Stimulated activated naive CD4-positive, alpha-beta T cell (primary cell): Measurements from ENCODE around the gene GHRHR.
A peak's percentile ranks its signal among the peaks of the same experiment; 100 is the strongest.

Experiments
- DNase-seq, 6 experiments: peaks; one replicate each; lab custom pipeline; 2025; lab: John Stamatoyannopoulos, UW

GHRHR gene

DNA sequence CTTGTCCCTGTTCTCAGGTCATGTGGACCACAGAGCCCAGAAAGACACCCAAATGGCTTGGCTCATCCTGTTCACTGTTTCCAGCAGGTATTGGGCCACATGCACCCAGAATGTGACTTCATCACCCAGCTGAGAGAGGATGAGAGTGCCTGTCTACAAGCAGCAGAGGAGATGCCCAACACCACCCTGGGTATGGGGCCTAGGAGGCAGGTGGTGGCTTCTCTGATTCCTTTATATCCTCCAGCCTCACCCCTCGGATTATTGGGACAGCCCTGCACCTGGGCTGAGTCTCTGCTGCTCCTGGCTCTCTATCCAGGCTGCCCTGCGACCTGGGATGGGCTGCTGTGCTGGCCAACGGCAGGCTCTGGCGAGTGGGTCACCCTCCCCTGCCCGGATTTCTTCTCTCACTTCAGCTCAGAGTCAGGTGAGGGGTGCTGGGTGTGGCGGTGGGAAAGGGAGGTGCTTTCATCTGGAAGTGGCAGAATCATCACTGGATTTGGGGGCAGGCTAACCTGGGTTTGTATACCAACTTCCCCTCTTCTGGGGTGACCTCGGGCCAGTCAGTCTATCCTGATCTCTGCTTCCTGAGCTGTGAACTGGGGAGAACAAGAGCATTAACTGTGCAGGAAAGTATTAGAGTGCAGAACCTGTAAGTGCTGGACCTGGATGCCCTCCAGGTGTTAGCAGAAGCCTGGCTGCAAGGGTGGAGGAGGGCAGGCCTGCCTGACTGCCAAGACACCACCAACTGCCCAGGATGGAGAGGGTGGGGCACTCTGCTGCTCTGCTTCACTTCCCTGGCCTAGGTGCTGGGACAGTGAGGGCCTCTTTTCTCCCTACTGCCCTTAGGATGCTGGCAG lies 5.2 kb downstream of the GHRHR start:
- DNase-seq: no peak

DNA sequence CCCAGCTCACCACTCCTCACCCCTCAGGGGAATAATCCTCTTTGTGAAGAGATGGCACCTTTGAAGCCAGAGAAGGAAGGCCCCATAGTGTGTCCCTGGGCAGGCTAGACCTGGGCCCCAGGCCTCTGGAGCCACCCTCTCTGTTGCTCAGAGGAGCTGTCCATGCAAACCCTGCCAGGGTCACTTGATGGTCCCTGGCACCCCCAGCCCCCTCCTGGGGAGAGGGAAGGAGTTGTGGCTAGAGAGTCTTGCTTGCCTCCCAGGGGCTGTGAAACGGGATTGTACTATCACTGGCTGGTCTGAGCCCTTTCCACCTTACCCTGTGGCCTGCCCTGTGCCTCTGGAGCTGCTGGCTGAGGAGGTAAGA lies 5.8 kb downstream of the GHRHR start:
- DNase-seq: no peak

DNA sequence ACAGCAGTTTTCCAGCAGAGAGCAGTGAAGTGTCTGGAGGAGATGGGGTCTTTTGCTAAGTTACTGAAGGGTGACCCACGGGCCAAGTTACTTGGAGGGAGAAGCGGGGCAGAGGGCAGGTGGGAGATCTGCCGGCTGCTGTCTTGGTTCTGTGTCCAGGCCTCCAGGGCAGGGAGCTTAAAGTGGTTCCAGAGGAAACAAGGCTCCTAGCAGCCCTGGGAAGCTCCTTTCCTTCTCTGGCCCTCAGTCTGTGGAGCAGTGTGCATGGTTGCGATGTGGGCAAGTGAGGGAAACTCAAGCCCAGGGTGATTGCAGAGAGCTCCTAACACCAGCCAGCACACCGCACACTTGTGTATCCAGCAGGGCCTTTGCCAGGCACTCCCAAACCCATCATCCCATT lies 6.3 kb downstream of the GHRHR start:
- no peak for DNase-seq

DNA sequence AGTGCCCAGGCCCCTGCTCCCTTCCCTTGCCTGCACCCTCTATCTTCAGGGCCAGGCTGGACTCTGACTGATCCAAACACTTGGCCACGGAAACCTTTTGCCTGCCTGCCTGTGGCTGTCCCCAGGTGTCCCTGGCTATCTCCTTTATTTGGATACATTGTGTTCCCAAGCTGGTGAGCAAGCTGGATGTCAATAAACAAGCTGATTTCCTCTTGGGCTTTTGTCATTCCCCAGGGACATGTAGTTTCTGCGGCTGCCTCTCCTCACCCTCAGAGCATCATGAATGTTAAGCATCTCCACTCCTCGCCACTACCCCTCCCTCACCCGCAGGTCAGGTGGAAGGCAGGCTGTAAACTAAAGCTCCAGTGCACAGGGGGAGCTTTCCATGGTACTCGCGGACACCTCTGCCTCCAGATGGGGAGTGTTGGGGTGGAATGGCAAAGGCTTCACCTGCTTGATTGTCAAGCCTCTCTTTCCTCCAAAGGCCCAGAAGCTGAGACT lies 6.9 kb downstream of the GHRHR start:
- DNase-seq: no peak

DNA sequence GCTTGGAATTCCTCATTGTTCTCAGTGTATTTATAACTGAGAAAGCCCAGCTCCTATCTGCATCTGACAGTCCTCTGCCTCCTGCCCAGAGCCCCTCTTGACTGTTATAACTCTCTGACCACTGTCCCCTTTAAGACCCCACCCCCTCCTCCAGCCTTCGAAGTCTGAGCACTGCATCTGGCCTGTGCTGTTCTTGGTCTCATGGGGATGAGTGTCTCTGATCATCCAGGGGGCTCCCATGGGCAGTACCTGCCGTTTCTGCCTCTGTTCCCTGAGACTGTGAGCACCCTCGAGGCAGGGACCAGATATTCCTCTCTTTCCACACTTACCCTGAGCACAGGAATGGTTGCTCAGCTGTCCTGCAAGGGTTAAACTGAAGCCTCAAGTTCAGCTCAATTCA lies 7.7 kb downstream of the GHRHR start:
- DNase-seq: no peak

DNA sequence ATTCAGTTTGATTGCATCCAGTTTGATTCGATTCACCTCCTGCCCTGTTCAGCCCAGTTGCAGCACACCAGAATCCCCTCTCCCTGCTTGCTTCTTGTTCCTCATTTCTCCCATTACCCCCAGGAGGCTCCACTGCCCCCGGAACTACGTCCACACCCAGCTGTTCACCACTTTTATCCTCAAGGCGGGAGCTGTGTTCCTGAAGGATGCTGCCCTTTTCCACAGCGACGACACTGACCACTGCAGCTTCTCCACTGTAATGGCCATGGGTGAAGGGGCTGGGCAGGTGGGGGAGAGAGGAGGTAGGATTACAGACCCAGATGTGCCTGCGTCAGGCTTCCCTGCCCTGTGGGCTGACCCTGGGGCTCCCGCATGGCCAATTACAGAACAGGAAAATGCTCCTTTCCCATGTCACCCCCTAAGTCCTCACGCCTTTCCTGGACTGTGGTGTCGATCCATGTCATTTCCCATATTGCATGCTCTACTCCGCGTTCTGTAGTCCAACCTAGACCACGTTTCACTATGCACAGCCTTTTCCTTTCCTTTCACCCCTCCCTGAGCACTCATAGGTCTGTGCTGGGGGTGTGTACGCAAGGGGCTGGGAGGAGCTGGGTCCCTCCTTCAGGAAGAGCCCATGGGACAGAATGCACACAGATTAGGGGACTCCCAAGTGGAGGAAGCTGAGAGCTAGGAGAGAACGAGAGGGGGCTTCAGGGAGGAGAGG lies 8.2 kb downstream of the GHRHR start:
- DNase-seq: no peak

DNA sequence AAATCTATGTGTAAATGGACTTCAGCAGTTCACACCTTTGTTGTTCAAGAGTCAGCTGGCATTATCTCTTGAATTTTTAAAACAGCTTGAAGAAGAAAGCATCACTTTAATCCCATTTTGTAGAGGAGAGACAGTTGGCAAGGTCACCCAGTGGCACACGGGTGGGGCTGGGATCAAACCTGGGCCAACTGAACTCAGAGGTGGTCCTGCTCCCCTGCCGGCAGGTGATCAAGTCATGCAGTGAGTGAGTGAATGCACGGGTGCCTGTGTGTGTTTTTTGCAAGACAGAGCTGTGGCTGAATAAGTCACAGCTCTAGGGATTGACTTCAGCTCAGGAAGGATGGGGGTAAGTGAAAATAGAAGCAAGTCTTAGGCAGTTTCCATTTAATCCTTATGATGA lies 9.5 kb downstream of the GHRHR start:
- DNase-seq: no peak

DNA sequence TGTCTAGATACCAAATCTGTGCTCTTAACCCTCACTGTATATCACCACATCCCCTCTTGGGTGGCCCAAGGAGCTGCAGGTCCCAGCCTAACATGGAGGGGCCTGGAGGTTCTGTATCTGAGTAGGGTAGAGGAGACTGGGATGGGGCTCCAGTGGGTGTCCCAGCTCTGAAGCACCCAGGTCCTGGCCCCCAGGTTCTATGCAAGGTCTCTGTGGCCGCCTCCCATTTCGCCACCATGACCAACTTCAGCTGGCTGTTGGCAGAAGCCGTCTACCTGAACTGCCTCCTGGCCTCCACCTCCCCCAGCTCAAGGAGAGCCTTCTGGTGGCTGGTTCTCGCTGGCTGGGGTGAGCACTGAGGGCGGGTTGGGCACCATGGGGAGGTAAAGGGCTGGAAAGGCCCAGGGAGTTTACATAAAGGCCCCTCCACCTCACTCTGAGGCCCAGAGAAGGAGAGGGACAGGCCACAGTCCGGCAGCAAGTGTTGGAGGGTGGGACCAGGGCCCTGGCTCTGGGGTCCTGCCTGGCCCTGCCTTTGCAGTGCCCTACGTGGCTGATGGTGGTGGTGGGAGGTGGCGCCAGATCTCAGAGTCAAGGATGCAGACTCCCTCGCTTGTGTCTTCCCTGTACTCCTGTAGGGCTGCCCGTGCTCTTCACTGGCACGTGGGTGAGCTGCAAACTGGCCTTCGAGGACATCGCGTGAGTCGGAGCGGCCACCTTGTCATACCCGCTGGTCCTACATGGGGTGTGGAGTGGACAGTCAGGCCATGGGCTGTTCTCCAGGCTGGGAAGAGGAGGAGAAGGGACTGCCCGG lies 10.2 kb downstream of the GHRHR start:
- no peak for DNase-seq

DNA sequence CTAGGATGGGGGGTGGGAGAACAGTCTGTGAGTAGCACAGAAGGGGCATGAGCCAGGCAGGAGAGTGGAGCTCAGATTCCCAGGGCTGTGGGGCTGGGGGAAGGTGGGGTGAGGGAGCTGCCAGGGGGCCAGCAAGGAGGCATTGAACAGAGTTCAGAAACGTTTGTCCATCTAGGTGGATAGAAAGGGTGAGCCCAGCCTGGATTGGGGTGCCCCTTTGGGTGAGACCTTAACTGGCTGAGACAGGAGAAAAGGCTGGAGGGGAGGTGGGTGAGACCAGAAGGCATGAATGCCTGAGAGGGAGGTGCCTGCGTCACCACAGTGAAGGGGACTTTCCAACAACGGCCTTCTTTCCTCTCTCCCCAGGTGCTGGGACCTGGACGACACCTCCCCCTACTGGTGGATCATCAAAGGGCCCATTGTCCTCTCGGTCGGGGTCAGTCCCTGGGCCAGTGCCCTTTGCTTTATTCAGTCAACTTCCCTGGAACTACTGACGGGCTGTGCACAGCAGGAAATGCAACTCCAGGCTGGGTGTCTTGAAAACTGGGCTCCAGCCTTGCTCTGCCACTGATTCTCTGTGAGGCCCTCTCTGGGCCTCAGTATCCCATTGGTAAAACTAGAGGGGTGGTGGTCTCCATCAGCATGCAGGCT lies 11.0 kb downstream of the GHRHR start:
- DNase-seq: no peak

DNA sequence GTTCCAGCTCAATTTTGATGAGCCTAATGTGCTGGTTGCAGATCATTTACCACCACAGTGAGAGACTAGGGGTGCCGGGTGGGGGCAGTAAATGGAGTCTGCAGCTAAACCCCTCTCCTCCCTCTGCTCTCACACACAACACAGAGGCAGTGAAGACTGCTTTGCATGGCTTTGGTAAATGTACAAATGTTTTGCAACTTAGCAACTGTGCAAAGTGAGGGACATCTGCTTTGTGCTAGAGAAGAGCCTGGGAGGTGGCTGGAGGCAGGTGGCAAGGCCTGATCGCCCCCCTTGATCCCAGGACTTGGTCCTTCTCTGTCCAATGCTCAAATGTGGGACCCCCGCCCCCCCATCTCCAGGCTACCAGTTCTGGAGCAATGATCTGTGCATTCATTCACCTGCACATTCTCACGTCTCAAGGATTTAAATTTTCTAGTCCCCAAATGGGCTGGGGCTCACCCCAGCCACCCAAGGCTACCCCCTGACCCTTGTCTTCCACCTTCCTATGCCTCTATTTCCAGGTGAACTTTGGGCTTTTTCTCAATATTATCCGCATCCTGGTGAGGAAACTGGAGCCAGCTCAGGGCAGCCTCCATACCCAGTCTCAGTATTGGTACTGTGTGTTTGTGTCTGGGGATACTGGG lies 11.6 kb downstream of the GHRHR start:
- DNase-seq: no peak

DNA sequence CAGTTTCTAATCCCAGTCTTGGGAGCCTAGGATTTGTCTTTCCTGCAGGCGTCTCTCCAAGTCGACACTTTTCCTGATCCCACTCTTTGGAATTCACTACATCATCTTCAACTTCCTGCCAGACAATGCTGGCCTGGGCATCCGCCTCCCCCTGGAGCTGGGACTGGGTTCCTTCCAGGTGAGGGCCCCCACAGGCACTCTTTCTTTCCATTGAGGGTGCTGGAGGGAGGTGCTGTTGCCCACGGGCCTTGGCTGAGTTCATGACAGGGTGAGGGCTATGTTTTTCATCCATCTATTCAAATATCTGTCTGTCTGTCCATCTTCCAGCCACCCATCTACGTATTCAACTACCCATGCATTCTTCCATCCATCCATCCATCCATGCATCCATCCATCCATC lies 12.6 kb downstream of the GHRHR start:
- DNase-seq: no peak

DNA sequence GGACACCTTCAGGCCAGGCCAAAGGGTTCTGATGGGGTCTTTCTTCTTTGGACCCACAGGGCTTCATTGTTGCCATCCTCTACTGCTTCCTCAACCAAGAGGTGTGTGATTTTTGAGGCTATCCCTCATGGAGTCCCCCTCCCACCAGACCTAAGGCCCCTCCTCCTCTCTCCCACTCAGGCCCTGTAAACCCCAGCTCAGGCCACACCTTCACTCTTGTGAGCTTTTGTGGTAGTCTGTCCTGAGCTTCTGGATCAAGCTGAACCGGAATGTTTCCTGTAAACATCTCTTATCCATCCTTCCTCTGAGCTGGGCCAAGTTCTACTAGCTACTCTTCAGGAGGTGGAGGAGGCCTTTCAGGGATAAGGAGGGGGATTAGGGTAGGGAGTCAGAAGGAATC lies 13.5 kb downstream of the GHRHR start:
- DNase-seq: no peak

DNA sequence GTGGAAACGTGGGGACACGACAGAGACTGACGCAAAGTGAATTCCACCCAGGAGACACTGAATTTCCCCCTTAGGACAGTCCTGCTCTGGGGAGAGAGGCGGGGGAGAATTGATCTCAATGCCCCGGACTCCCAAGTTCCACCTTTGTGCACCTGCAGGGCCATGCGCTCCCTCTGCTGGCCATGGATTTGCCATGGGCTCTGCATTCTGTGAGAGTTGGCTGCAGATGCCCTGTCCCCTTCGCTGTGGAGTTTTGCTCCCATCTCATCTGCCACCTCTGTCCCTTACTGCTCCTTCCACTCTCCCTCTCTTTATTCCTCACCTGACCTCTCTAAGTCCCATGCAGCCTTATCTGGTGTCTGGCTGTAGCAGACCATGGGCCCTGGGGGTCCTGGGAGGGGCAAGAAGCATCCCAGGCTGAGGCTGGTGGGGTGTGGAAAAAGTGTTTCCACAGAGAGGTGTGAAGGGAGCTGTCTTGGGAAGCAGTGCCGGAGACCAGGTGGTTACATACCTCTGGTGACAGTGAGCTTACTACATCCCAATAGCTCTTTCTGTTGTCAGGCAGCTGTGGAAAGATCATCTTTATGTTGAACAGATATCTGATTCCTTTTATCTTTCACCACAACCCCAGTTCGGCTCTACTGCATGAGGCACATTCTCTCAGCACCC lies 14.3 kb downstream of the GHRHR start:
- DNase-seq: no peak

DNA sequence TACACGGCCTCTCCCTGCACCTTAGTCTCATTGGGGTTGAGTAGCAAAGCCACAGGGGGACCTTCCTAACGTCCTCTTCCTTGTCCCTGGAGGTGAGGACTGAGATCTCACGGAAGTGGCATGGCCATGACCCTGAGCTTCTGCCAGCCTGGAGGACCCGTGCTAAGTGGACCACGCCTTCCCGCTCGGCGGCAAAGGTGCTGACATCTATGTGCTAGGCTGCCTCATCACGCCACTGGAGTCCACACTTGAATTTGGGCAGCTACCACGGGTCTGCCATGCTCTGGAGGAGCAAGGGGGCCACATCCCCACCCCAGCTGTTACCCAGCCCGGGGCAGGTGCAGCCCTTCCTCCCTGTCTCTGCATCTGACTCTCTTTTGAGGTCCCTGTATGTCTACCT lies 15.3 kb downstream of the GHRHR start:
- DNase-seq: no peak

DNA sequence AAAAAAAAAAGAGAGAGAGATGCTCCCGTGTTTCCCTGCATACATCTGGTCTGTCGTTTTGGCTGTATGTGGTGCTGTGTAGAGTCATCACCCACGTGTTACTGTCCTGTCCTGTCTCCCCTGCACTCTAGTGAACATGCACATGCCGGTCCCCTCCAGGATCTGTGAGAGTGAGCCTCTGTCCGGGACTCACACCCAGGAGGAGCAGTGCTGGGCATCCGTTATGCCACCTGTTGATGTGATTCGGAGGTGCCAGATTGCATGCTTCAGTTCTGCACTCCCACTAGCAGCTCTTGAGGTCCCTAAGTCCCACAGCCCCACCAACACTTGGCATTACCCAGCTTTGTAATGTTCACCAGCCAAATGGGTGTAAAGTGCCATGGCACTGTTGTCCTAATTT lies 16.4 kb downstream of the GHRHR start:
- DNase-seq: no peak

DNA sequence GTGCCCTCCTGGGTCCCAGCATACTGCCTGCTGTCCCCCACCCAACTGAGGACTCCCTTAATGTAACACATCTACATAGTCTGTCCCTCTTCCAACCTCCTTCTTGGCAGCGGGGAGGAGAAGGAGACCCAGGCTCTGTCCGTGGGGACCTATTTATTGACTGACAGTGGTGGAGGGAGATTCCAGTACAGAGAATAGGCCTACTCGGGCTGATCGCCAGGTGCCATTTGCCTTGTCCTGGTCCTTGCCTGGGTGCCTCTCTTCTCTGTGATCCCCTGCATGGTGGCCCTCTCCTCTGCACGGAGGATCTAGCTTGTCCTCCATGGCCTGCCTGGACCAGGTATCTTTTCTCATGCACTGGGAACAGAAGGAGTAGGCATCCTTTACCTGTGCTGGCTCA lies 17.0 kb downstream of the GHRHR start:
- DNase-seq: no peak

DNA sequence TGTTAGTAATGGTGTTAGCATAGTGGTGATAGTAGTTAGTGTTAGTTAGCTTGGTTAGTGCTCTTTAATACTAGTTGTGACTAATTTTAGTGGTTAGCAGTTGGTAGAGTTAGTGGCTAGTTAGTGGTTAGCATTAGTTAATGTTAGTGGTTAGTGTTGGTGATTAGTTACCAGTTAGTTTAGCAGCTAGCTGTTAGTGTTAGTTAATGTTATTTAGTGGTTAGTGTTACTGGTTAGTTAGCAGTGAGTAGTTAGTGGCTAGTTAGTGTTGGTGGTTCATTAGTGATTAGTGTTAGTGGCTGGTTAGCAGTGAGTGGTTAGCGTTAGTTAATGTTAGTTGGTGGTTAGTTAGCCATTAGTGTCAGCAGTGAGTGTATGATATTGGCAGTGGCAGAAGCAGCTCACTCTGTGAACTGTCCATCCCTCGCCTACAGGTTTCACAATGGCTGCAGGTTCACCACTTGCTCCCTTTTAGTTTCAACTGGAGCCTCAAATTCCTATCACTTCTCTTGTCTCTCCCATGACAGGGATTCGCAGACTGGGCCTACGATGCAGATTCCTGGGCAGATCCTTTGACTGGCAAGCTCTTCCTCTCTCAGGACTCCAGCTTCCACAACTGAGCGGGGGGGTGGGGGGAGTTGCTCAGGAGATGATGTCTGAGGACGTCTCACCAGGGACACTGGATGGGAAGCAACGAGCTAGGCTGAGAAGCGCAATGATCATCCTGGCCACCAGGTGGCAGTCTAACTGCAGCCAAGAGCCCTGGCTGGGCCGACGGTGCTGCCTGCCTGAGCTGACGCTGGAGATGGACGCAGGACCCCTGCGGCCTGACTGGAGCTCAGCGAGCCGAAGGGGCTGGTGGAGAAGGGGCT lies 19.5 kb downstream of the GHRHR start:
- DNase-seq: peak; percentile 20 to 63 (median 47)

DNA sequence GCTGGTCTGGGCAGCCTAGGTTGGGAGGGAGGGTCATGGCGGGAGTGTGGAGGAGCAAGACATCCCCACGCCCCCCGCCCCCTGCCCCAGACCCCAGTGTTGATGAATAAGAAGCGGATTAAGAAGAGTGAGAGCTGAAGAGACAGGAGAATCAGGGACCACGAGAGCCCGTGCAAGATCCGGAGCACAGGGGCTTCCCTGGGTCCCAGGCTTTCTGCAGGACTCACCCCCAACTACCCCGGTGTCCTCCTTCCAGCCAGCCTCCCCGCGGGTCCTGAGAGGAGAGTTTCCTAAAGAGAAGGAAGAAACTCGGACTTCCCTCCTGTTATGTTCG lies 20.1 kb downstream of the GHRHR start:
- DNase-seq: peak in 1 of 6 experiments; percentile 28

DNA sequence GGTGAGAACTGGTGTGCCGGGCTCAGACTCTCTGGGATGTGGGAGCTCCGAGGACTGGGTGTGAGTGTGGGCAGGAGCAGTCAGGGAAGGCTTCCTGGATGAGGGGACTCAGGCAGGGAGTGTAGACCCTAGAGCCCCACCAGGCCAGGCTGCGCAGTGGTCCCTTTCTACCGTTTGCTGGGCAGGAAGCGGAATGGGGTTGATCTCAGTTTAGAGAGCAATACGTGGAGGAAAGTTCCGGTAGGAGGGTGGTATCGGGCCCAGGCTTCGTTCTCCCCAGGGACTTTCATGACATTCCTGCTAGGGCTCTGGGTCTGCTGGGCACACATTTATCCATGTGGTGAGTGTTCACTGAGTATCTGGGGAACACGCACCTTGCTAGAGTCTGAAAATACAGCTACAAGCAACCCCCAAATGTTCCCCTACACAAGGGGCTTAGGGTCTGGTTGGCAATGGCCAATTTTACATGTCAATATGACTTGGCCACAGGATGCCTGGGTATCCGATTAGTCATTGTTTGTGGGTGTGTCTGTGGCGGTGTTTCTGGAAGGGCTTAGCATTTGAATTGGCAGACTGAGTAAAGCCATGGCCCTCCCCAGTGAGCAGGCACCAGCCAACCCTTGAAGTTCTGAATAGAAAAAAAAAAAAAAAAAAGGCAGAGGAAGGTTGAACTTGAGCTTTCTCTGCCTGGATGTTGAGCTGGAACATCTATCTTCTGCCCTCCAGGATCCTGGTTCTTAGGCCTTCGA lies 20.8 kb downstream of the GHRHR start:
- no peak for DNase-seq
